Effector memory CD8-positive, alpha-beta T cell (primary cell): ENCODE results near the gene RAPGEF1.

Experiments used
- ATAC-seq: fragments of 150-1000 bp; cut with Tn5 transposase; replicated peaks from 2 replicates; pipeline ENCODE4 v1.10.0; 2021; ENCODE audit warnings: mild to moderate bottlenecking, moderate library complexity
- DNase-seq, 3 experiments: peaks; one replicate each; pipeline ENCODE4 v3.0.0; 2021
- H3K27ac Mint-ChIP-seq, 2 donors: one replicate each; pipeline ENCODE4 v1.8.0; 2022; ENCODE audit warnings: mild to moderate bottlenecking in 2 of 2, mixed read lengths in 2 of 2, moderate library complexity in 2 of 2
- H3K27me3 Mint-ChIP-seq, 2 donors: one replicate each; pipeline ENCODE4 v1.8.0; 2022; ENCODE audit warnings: mixed read lengths in 2 of 2
- H3K36me3 Mint-ChIP-seq: one replicate; pipeline ENCODE4 v1.8.0; 2022; ENCODE audit warnings: mild to moderate bottlenecking, moderate library complexity, mixed read lengths; ENCODE audit not compliant: insufficient read depth
- H3K4me1 Mint-ChIP-seq, 2 donors: one replicate each; pipeline ENCODE4 v1.8.0; 2022; ENCODE audit warnings: low read depth in 2 of 2, mixed read lengths in 2 of 2
- H3K4me3 Mint-ChIP-seq, 2 donors: one replicate each; pipeline ENCODE4 v1.8.0; 2022; ENCODE audit warnings: mild to moderate bottlenecking in 2 of 2, mixed read lengths in 2 of 2, moderate library complexity in 2 of 2
- H3K9me3 Mint-ChIP-seq, 2 donors: one replicate each; pipeline ENCODE4 v1.8.0; 2022; ENCODE audit warnings: mixed read lengths in 2 of 2

The RAPGEF1 gene

GRCh38 chr9:131618071-131618479 lies 121.8 kb downstream of the RAPGEF1 start:
- no peak for ATAC-seq
- Mint-ChIP-seq H3K9me3 (no peaks in the 10 kb centered on the region), H3K4me3 (no peak overlapping the region)

GRCh38 chr9:131617611-131618010 lies 122.3 kb downstream of the RAPGEF1 start:
- no peak for ATAC-seq
- Mint-ChIP-seq H3K9me3 (no peaks in the 10 kb centered on the region), H3K27ac (peak overlapping the region in 1 of 2 donors; percentile 71), H3K36me3 (peaks cover 65% of the 10 kb centered on the region), H3K4me1 (peaks cover 28 to 39% of the 10 kb centered on the region in 2 donors), H3K4me3 (no peak overlapping the region), H3K27me3 (no peaks in the 10 kb centered on the region)
- DNase-seq = no peak

More at GRCh38 chr9:131618071-131618479, 121.8 kb downstream of the RAPGEF1 start:
- DNase-seq = no peak
- no peaks in the 10 kb centered on the region for H3K27me3 Mint-ChIP-seq
- H3K36me3 Mint-ChIP-seq = peaks cover 69% of the 10 kb centered on the region
- H3K4me1 Mint-ChIP-seq = peaks cover 27 to 35% of the 10 kb centered on the region in 2 donors
- peak overlapping the region; percentile 73 to 91 for H3K27ac Mint-ChIP-seq

- Mint-ChIP-seq H3K9me3 (no peaks in the 10 kb centered on the region), H3K36me3 (peaks cover 65% of the 10 kb centered on the region)
These were observed 122.8 kb downstream of the RAPGEF1 start for GRCh38 chr9:131616983-131617604.

GRCh38 chr9:131614340-131614915 lies 125.4 kb downstream of the RAPGEF1 start:
- H3K9me3 Mint-ChIP-seq = no peaks in the 10 kb centered on the region
- H3K27me3 Mint-ChIP-seq = no peaks in the 10 kb centered on the region
- H3K27ac Mint-ChIP-seq = peak overlapping the region; percentile 10 to 89
- ATAC-seq (no peak), DNase-seq (no peak)
- H3K4me3 Mint-ChIP-seq = no peak overlapping the region
- H3K36me3 Mint-ChIP-seq = peaks cover 63% of the 10 kb centered on the region
- peaks cover 14 to 29% of the 10 kb centered on the region in 2 donors for H3K4me1 Mint-ChIP-seq

More at GRCh38 chr9:131616983-131617604, 122.8 kb downstream of the RAPGEF1 start:
- H3K4me3 Mint-ChIP-seq = no peak overlapping the region
- peaks cover 27 to 39% of the 10 kb centered on the region in 2 donors for H3K4me1 Mint-ChIP-seq
- no peaks in the 10 kb centered on the region for H3K27me3 Mint-ChIP-seq
- DNase-seq (no peak), ATAC-seq (no peak)
- H3K27ac Mint-ChIP-seq = peak overlapping the region in 1 of 2 donors; percentile 71

- DNase-seq = no peak
- H3K36me3 Mint-ChIP-seq = peaks cover 65% of the 10 kb centered on the region
- peaks cover 13 to 28% of the 10 kb centered on the region in 2 donors for H3K4me1 Mint-ChIP-seq
- no peaks in the 10 kb centered on the region for H3K9me3 Mint-ChIP-seq
- H3K4me3 Mint-ChIP-seq = no peak overlapping the region
- H3K27me3 Mint-ChIP-seq = no peaks in the 10 kb centered on the region
- peak overlapping the region; percentile 53 to 89 for H3K27ac Mint-ChIP-seq
- ATAC-seq = no peak
These were observed 126.0 kb downstream of the RAPGEF1 start for GRCh38 chr9:131613921-131614320.

- H3K36me3 Mint-ChIP-seq = peaks cover 65% of the 10 kb centered on the region
- H3K27ac Mint-ChIP-seq = peak overlapping the region; percentile 53 to 89
- H3K4me1 Mint-ChIP-seq = peaks cover 8 to 19% of the 10 kb centered on the region in 2 donors
- no peak for DNase-seq
- no peak overlapping the region for H3K4me3 Mint-ChIP-seq
- H3K9me3 Mint-ChIP-seq = no peaks in the 10 kb centered on the region
- no peak for ATAC-seq
- H3K27me3 Mint-ChIP-seq = no peaks in the 10 kb centered on the region
These were observed 127.0 kb downstream of the RAPGEF1 start for GRCh38 chr9:131612851-131613250.

GRCh38 chr9:131611586-131612315 lies 128.1 kb downstream of the RAPGEF1 start:
- Mint-ChIP-seq H3K27ac (peak overlapping the region in 1 of 2 donors; percentile 89), H3K36me3 (peaks cover 58% of the 10 kb centered on the region), H3K4me1 (peaks cover 11 to 18% of the 10 kb centered on the region in 2 donors)

GRCh38 chr9:131610231-131610761 lies 129.6 kb downstream of the RAPGEF1 start:
- H3K27ac Mint-ChIP-seq = peak overlapping the region; percentile 28 to 80
- ATAC-seq (no peak), DNase-seq (no peak)
- H3K4me3 Mint-ChIP-seq = no peak overlapping the region
- peaks cover 13 to 23% of the 10 kb centered on the region in 2 donors for H3K4me1 Mint-ChIP-seq
- H3K27me3 Mint-ChIP-seq = no peaks in the 10 kb centered on the region
- no peaks in the 10 kb centered on the region for H3K9me3 Mint-ChIP-seq
- H3K36me3 Mint-ChIP-seq = peaks cover 57% of the 10 kb centered on the region

More at GRCh38 chr9:131611586-131612315, 128.1 kb downstream of the RAPGEF1 start:
- ATAC-seq (no peak), DNase-seq (no peak)
- no peaks in the 10 kb centered on the region for H3K27me3 Mint-ChIP-seq
- H3K4me3 Mint-ChIP-seq = no peak overlapping the region
- no peaks in the 10 kb centered on the region for H3K9me3 Mint-ChIP-seq

- Mint-ChIP-seq H3K4me1 (peaks cover 15 to 25% of the 10 kb centered on the region in 2 donors), H3K9me3 (no peaks in the 10 kb centered on the region), H3K27me3 (no peaks in the 10 kb centered on the region), H3K27ac (peak overlapping the region; percentile 52 to 80), H3K36me3 (peaks cover 57% of the 10 kb centered on the region), H3K4me3 (no peak overlapping the region)
- no peak for DNase-seq
- no peak for ATAC-seq
These were observed 130.6 kb downstream of the RAPGEF1 start for GRCh38 chr9:131609099-131609830.

GRCh38 chr9:131608493-131609037 lies 131.3 kb downstream of the RAPGEF1 start:
- peaks cover 17 to 25% of the 10 kb centered on the region in 2 donors for H3K4me1 Mint-ChIP-seq
- H3K36me3 Mint-ChIP-seq = peaks cover 57% of the 10 kb centered on the region
- no peaks in the 10 kb centered on the region for H3K27me3 Mint-ChIP-seq
- ATAC-seq = no peak
- H3K27ac Mint-ChIP-seq = peak overlapping the region; percentile 60 to 78
- no peak for DNase-seq
- H3K4me3 Mint-ChIP-seq = no peak overlapping the region
- no peaks in the 10 kb centered on the region for H3K9me3 Mint-ChIP-seq

GRCh38 chr9:131607591-131607990 lies 132.3 kb downstream of the RAPGEF1 start:
- Mint-ChIP-seq H3K9me3 (no peaks in the 10 kb centered on the region), H3K27me3 (no peaks in the 10 kb centered on the region)

GRCh38 chr9:131606896-131607567 lies 132.8 kb downstream of the RAPGEF1 start:
- no peaks in the 10 kb centered on the region for H3K9me3 Mint-ChIP-seq
- H3K27ac Mint-ChIP-seq = peak overlapping the region; percentile 60 to 78
- DNase-seq (no peak), ATAC-seq (no peak)
- H3K4me1 Mint-ChIP-seq = peaks cover 19 to 22% of the 10 kb centered on the region in 2 donors
- no peak overlapping the region for H3K4me3 Mint-ChIP-seq
- H3K27me3 Mint-ChIP-seq = no peaks in the 10 kb centered on the region
- H3K36me3 Mint-ChIP-seq = peaks cover 65% of the 10 kb centered on the region

More at GRCh38 chr9:131607591-131607990, 132.3 kb downstream of the RAPGEF1 start:
- H3K36me3 Mint-ChIP-seq = peaks cover 62% of the 10 kb centered on the region
- peaks cover 14 to 23% of the 10 kb centered on the region in 2 donors for H3K4me1 Mint-ChIP-seq
- ATAC-seq (no peak), DNase-seq (no peak)
- H3K4me3 Mint-ChIP-seq = no peak overlapping the region
- peak overlapping the region; percentile 60 to 78 for H3K27ac Mint-ChIP-seq
